H1 (cell line): ENCODE results near the gene POLE. TPM values are rescaled to one million over a fixed set of nuclear protein-coding genes. Genes with fewer than 3 reads are reported as not detected.

Experiments used
- CTCF ChIA-PET: fragments of 300-600 bp; sonication (Branson Sonifier 250); formaldehyde crosslinking; loops from one replicate; lab custom pipeline; 2021; ENCODE audit not compliant: partially characterized antibody; lab: Charles Lee
- POLR2A ChIA-PET: fragments of 300-600 bp; sonication (Branson Sonifier 250); formaldehyde crosslinking; loops from one replicate; lab custom pipeline; 2021; ENCODE audit warnings: inconsistent platforms; ENCODE audit not compliant: partially characterized antibody; lab: Charles Lee
- DNase-seq, 2 experiments: peaks; one replicate each; pipeline versions ENCODE4 v3.0.0 to v3.0.0-alpha.2; 2010 to 2022; ENCODE audit warnings: low spot score in 2 of 2, low read depth in 1 of 2, mixed read lengths in 1 of 2
- FAIRE-seq: peaks from 2 replicates; lab custom pipeline; 2011; peaks lifted over from hg19 to GRCh38; lab: Jason Lieb, UNC
- H2AFZ ChIP-seq: 2 replicates; pipeline ENCODE4 v1.8.1; 2012; ENCODE audit warnings: low read length, inconsistent platforms
- H2AK5ac ChIP-seq: 2 replicates; pipeline ENCODE4 v1.6.1; 2013; ENCODE audit warnings: low read depth, low read length
- H2BK120ac ChIP-seq: replicated peaks from 2 replicates; pipeline ENCODE3; 2013; ENCODE audit warnings: low read depth, low read length, inconsistent platforms
- H2BK12ac ChIP-seq: 2 replicates; pipeline ENCODE4 v1.6.1; 2013; ENCODE audit warnings: low read depth, low read length
- H2BK15ac ChIP-seq: 2 replicates; pipeline ENCODE4 v1.6.1; 2013; ENCODE audit warnings: low read length
- H2BK20ac ChIP-seq: 2 replicates; pipeline ENCODE4 v1.6.1; 2013; ENCODE audit warnings: low read length
- H2BK5ac ChIP-seq: 2 replicates; pipeline ENCODE4 v1.6.1; 2013; ENCODE audit warnings: low read depth, low read length
- H3K14ac ChIP-seq: 2 replicates; pipeline ENCODE4 v1.6.1; 2013; ENCODE audit warnings: inconsistent platforms; ENCODE audit not compliant: insufficient read length
- H3K18ac ChIP-seq: 2 replicates; pipeline ENCODE4 v1.6.1; 2013; ENCODE audit warnings: low read length; ENCODE audit errors: extremely low read depth
- H3K23ac ChIP-seq: 2 replicates; pipeline ENCODE4 v1.6.1; 2013; ENCODE audit warnings: inconsistent platforms; ENCODE audit not compliant: insufficient read length
- H3K23me2 ChIP-seq: 2 replicates; pipeline ENCODE4 v1.6.1; 2013; ENCODE audit warnings: low read depth, low read length
- H3K27ac ChIP-seq: 2 replicates; pipeline ENCODE4 v1.6.1; 2011; ENCODE audit warnings: low read depth, low read length, inconsistent platforms
- H3K27me3 ChIP-seq, 4 experiments: replicated peaks in 1 of 4; 1 replicate in 1 of 4; 2 replicates in 3 of 4; pipeline versions ENCODE4 v1.6.1 to v1.8.1; 2011 to 2013; ENCODE audit warnings: low read length in 3 of 4, mild to moderate bottlenecking in 3 of 4, inconsistent platforms in 2 of 4, mixed read lengths in 2 of 4, moderate library complexity in 1 of 4; ENCODE audit not compliant: control insufficient read depth in 3 of 4, insufficient read depth in 3 of 4; ENCODE audit errors: extremely low read depth in 1 of 4
- H3K36me3 ChIP-seq, 4 experiments: 2 replicates each; pipeline versions ENCODE4 v1.6.1 to v1.8.1; 2011 to 2013; ENCODE audit warnings: mild to moderate bottlenecking in 4 of 4, low read length in 3 of 4, moderate library complexity in 2 of 4, control low read depth in 1 of 4, inconsistent platforms in 1 of 4; ENCODE audit not compliant: insufficient read depth in 4 of 4, control insufficient read depth in 2 of 4
- H3K4ac ChIP-seq: replicated peaks from 2 replicates; pipeline ENCODE3; 2013; ENCODE audit warnings: low read length, low read depth, mixed read lengths, inconsistent platforms; ENCODE audit not compliant: insufficient read length
- H3K4me1 ChIP-seq, 4 experiments: replicated peaks in 1 of 4; 1 replicate in 1 of 4; 2 replicates in 3 of 4; pipeline versions ENCODE4 v1.6.1 to v1.8.1; 2011 to 2013; ENCODE audit warnings: low read length in 3 of 4, inconsistent platforms in 2 of 4, mixed read lengths in 1 of 4; ENCODE audit not compliant: insufficient read depth in 4 of 4, control insufficient read depth in 3 of 4
- H3K4me2 ChIP-seq, 2 experiments: 2 replicates each; pipeline versions ENCODE4 v1.6.1 to v1.8.1; 2011 to 2013; ENCODE audit warnings: low read depth in 2 of 2, low read length in 2 of 2, control low read depth in 1 of 2, inconsistent platforms in 1 of 2, mild to moderate bottlenecking in 1 of 2; ENCODE audit not compliant: insufficient read depth in 1 of 2
- H3K4me3 ChIP-seq, 4 experiments: fragments of 200-600, 300-600 bp in 1 of 4; sonication (generic), shearing (Covaris generic), sonication (Bioruptor Twin) in 1 of 4; 2 replicates each; pipeline versions ENCODE4 v1.5.1 to v1.8.1; 2011 to 2016; ENCODE audit warnings: low read length in 4 of 4, low read depth in 3 of 4, control low read depth in 2 of 4, inconsistent platforms in 2 of 4, mild to moderate bottlenecking in 2 of 4, mixed read lengths in 1 of 4, moderate library complexity in 1 of 4; ENCODE audit not compliant: insufficient read depth in 2 of 4; ENCODE audit errors: extremely low read depth in 1 of 4
- H3K56ac ChIP-seq: replicated peaks from 2 replicates; pipeline ENCODE3; 2013; ENCODE audit warnings: low read depth, mild to moderate bottlenecking, mixed read lengths, low read length, inconsistent platforms; ENCODE audit not compliant: insufficient read length
- H3K79me1 ChIP-seq: 2 replicates; pipeline ENCODE4 v1.6.1; 2013; ENCODE audit warnings: low read depth, low read length, control low read depth
- H3K79me2 ChIP-seq, 2 experiments: 2 replicates each; pipeline versions ENCODE4 v1.6.1 to v1.8.1; 2012 to 2013; ENCODE audit warnings: low read length in 2 of 2, mild to moderate bottlenecking in 2 of 2, inconsistent platforms in 1 of 2; ENCODE audit not compliant: insufficient read depth in 2 of 2, control insufficient read depth in 1 of 2
- H3K9ac ChIP-seq, 4 experiments: replicated peaks in 1 of 4; 1 replicate in 1 of 4; 2 replicates in 3 of 4; pipeline versions ENCODE4 v1.6.1 to v1.8.1; 2011 to 2013; ENCODE audit warnings: low read depth in 3 of 4, low read length in 3 of 4, control low read depth in 2 of 4, mild to moderate bottlenecking in 2 of 4, moderate library complexity in 2 of 4, inconsistent platforms in 1 of 4; ENCODE audit errors: extremely low read depth in 1 of 4
- H3K9me3 ChIP-seq, 2 experiments: 2 replicates each; pipeline versions ENCODE4 v1.6.1 to v1.8.1; 2012 to 2013; ENCODE audit warnings: mild to moderate bottlenecking in 2 of 2, moderate library complexity in 2 of 2, control low read depth in 1 of 2, inconsistent platforms in 1 of 2, low read depth in 1 of 2, low read length in 1 of 2, mixed read lengths in 1 of 2; ENCODE audit not compliant: insufficient read depth in 2 of 2
- H4K20me1 ChIP-seq, 2 experiments: replicated peaks in 1 of 2; 2 replicates each; pipeline versions ENCODE3 to v1.8.1; 2011 to 2013; ENCODE audit warnings: inconsistent platforms in 2 of 2, low read length in 2 of 2, mild to moderate bottlenecking in 1 of 2; ENCODE audit not compliant: insufficient read depth in 2 of 2, control insufficient read depth in 1 of 2
- H4K5ac ChIP-seq: 2 replicates; pipeline ENCODE4 v1.6.1; 2013; ENCODE audit warnings: low read length, low read depth, mixed read lengths, inconsistent platforms; ENCODE audit not compliant: insufficient read length
- H4K8ac ChIP-seq: 2 replicates; pipeline ENCODE4 v1.8.0; 2013; ENCODE audit warnings: mild to moderate bottlenecking, moderate library complexity, low read length, inconsistent platforms; ENCODE audit not compliant: insufficient read depth; ENCODE audit errors: extremely low read depth
- H4K91ac ChIP-seq: replicated peaks from 2 replicates; pipeline ENCODE3; 2013; ENCODE audit warnings: low read length, mixed read lengths, inconsistent platforms; ENCODE audit not compliant: insufficient read length
- BRCA1 ChIP-seq: IDR thresholded peaks from 2 replicates; pipeline ENCODE4 v1.6.1; 2012; ENCODE audit warnings: low read depth, low read length, improper control_type of control experiment
- CHD2 ChIP-seq: IDR thresholded peaks from 2 replicates; pipeline ENCODE4 v1.6.1; 2012; ENCODE audit warnings: low read length, improper control_type of control experiment
- EP300 ChIP-seq, 2 experiments: IDR thresholded peaks; 1 replicate in 1 of 2; 2 replicates in 1 of 2; pipeline ENCODE4 v1.6.1; 2011 to 2012; ENCODE audit warnings: low read depth in 2 of 2, low read length in 2 of 2, mild to moderate bottlenecking in 2 of 2, borderline replicate concordance in 1 of 2, inconsistent platforms in 1 of 2, moderate library complexity in 1 of 2
- FOSL1 ChIP-seq: IDR thresholded peaks from 2 replicates; pipeline ENCODE4 v1.6.1; 2011; ENCODE audit warnings: mild to moderate bottlenecking, low read depth, low read length, moderate library complexity; ENCODE audit not compliant: insufficient read depth
- GABPA ChIP-seq: IDR thresholded peaks from 2 replicates; pipeline ENCODE4 v1.6.1; 2011; ENCODE audit warnings: mild to moderate bottlenecking, low read length, moderate library complexity, borderline replicate concordance; ENCODE audit not compliant: insufficient read depth
- POLR2A ChIP-seq, 2 experiments: IDR thresholded peaks; 1 replicate in 1 of 2; 2 replicates in 1 of 2; pipeline ENCODE4 v1.6.1; 2011; ENCODE audit warnings: low read depth in 2 of 2, low read length in 2 of 2, mild to moderate bottlenecking in 2 of 2; ENCODE audit errors: control extremely low read depth in 1 of 2
- RAD21 ChIP-seq, 2 experiments: IDR thresholded peaks in 1 of 2; conservative IDR thresholded peaks in 1 of 2; 2 replicates each; pipeline ENCODE4 v1.6.1; 2011; ENCODE audit warnings: low read depth in 2 of 2, low read length in 2 of 2, improper control_type of control experiment in 1 of 2, inconsistent platforms in 1 of 2, mild to moderate bottlenecking in 1 of 2, moderate library complexity in 1 of 2
- SP1 ChIP-seq: IDR thresholded peaks from 2 replicates; pipeline ENCODE4 v1.6.1; 2011; ENCODE audit warnings: low read depth, low read length
- TAF7 ChIP-seq: optimal IDR thresholded peaks from 2 replicates; pipeline ENCODE3; 2011; ENCODE audit warnings: low read depth, mild to moderate bottlenecking, inconsistent platforms, low read length, moderate library complexity, borderline replicate concordance
- TBP ChIP-seq: IDR thresholded peaks from 2 replicates; pipeline ENCODE4 v1.6.1; 2011; ENCODE audit warnings: low read depth, low read length, improper control_type of control experiment
- WGBS, 2 experiments: shearing (Covaris generic) in 1 of 2; methylation state at CpG; one replicate each; pipeline versions ENCODE4 v1.1.6 to v1.1.7; 2013 to 2015; ENCODE audit warnings: low lambda C conversion rate in 2 of 2, mixed read lengths in 2 of 2, inconsistent platforms in 1 of 2, low coverage in 1 of 2, missing lambda C conversion rate in 1 of 2; ENCODE audit not compliant: insufficient replicate concordance in 2 of 2, insufficient coverage in 1 of 2, insufficient read length in 1 of 2; ENCODE audit errors: extremely low coverage in 1 of 2, missing lambda C conversion rate in 1 of 2; 5-methylcytosine and 5-hydroxymethylcytosine counted together
- polyA plus RNA-seq, 7 experiments: library from polyadenylated mRNA; depleted of rRNA in 3 of 7; stranded (reverse) in 5 of 7; unstranded in 2 of 7; fragments of >200 nt in 5 of 7; fragments of 200-250 nt in 2 of 7; gene quantifications; 1 replicate in 5 of 7; 2 replicates in 1 of 7; 4 replicates in 1 of 7; pipeline versions ENCODE4 v1.2.1 to v1.2.3, GENCODE V29; 2011 to 2013; ENCODE audit warnings: missing spikeins in 2 of 7, mixed read lengths in 2 of 7
- total RNA-seq: library from RNA; stranded (reverse); fragmentation: NEBNext Ultra II Directional; extraction: Animal tissue kit (Norgen Biotek cat#: 25700); gene quantifications from 2 replicates; pipeline ENCODE4 v1.2.1, GENCODE V29; 2021
- TF ChIP-seq, protein P1 (sequence below): IDR thresholded peaks from 2 replicates; pipeline ENCODE4 v1.6.1; 2012; ENCODE audit warnings: low read length, inconsistent platforms

The POLE gene
- total and polyA plus RNA-seq, 2 of the 8 experiments (the other 6 are each of a cell fraction or from before 2014, with no cell fraction given) = 59.7 to 115 TPM

DNA sequence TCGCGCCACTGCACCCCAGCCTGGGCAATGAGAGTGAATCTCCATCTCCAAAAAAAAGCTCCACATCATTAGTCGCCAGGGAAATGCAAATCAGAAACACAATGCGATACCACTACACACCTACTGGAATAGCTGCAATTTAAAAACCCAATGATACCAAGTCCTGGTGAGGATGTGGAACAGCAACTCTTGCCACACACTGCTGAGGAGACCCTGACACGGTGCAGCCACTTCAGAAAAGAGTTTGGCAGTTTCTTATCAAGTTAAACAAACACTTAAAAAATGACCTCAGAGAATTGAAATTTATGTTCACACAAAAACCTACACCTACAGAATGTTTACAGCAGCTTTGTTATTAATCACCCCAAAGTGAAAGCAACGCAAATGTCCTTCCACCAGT, 56.5 kb downstream of the POLE start:
- 90% methylated on average over 6 of the region's 6 CpGs; no CpG with 5 or more reads in 1 of the 2 experiments for WGBS, 2 experiments
- no peak overlapping the region for H2AK5ac ChIP-seq
- DNase-seq = no peak

More for the DNA sequence above, 56.5 kb downstream of the POLE start:
- ChIA-PET CTCF (interaction anchor here (1.0 to 2.0 kb wide), 2 partner anchors 8 to 12 kb away, joined by 3 to 11 read pairs; partner anchors contain the start of gene P2RX2), POLR2A (interaction anchor here (0.8 to 4.6 kb wide), 4 partner anchors 9 to 27 kb away, joined by 3 to 26 read pairs (median 4); no protein-coding TSS in a partner anchor)
- Histone ChIP-seq H3K4me2 (no peak overlapping the region), H2BK120ac (no peak overlapping the region), H3K4me3 (no peak overlapping the region), H2BK12ac (no peak overlapping the region), H4K20me1 (peaks cover 1 to 11% of the 10 kb centered on the region in 2 experiments), H3K23ac (no peak overlapping the region), H2BK15ac (no peak overlapping the region), H4K5ac (no peak overlapping the region), H3K79me1 (no peaks in the 10 kb centered on the region; the same call in 1 of the 2 replicates), H2BK5ac (no peak overlapping the region), H3K18ac (no peak overlapping the region), H3K56ac (no peak overlapping the region), H3K23me2 (no peaks in the 10 kb centered on the region), H3K9ac (no peak overlapping the region), H3K27ac (no peak overlapping the region), H3K36me3 (peaks cover 26 to 75% (median 62%) of the 10 kb centered on the region in 4 experiments), H3K79me2 (no peaks in the 10 kb centered on the region), H2BK20ac (no peak overlapping the region), H4K91ac (no peak overlapping the region), H4K8ac (no peak overlapping the region), H2AFZ (no peak overlapping the region), H3K4me1 (no peaks in the 10 kb centered on the region), H3K9me3 (no peaks in the 10 kb centered on the region), H3K14ac (no peak overlapping the region), H3K4ac (no peak overlapping the region), H3K27me3 (no peaks in the 10 kb centered on the region)
- no peak for TF ChIP-seq RAD21 (IDR thresholded peaks at IDR 0.05 in 1 of 2, conservative IDR thresholded peaks at IDR 0.05 in 1 of 2; ENCODE audit: low read depth in 2 of 2, low read length in 2 of 2)
- TF ChIP-seq, protein P1, sequence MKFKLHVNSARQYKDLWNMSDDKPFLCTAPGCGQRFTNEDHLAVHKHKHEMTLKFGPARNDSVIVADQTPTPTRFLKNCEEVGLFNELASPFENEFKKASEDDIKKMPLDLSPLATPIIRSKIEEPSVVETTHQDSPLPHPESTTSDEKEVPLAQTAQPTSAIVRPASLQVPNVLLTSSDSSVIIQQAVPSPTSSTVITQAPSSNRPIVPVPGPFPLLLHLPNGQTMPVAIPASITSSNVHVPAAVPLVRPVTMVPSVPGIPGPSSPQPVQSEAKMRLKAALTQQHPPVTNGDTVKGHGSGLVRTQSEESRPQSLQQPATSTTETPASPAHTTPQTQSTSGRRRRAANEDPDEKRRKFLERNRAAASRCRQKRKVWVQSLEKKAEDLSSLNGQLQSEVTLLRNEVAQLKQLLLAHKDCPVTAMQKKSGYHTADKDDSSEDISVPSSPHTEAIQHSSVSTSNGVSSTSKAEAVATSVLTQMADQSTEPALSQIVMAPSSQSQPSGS = no peak
- TF ChIP-seq CHD2 = no peak
- no peak for TF ChIP-seq POLR2A (IDR thresholded peaks at IDR 0.05; ENCODE audit: control extremely low read depth in 1 of 2, low read depth in 2 of 2, low read length in 2 of 2)
- TF ChIP-seq FOSL1 = no peak
- no peak for TF ChIP-seq EP300 (IDR thresholded peaks at IDR 0.05; ENCODE audit: borderline replicate concordance in 1 of 2, low read depth in 2 of 2, low read length in 2 of 2)
- no peak for TF ChIP-seq SP1
- TF ChIP-seq TBP = no peak
- no peak for TF ChIP-seq BRCA1
- TF ChIP-seq GABPA = no peak
- TF ChIP-seq TAF7 = no peak
- FAIRE-seq = no peak
